ENCODE measurements around the gene OSBPL1A.

The OSBPL1A gene

DNA sequence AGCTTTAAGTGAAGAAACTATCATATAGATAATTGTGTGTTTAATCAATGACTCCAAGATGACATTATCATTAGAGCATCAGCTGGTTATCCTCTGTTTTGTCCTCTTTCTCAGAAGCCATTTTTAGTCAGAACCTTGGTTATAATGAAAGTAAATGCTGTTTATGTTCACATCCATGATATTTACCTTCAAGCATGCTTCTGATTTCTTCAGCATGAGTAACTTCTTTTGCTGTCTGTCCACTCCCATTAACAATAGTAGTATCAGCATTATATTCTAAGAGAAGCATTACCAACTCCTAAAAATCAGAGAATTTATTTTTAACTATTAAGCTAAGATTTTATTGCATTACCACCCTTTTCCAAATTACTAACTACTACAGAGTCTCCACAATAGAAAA is 56.3 kb downstream of the OSBPL1A start:
- no peak for DNase-seq (ENCODE audit: low read depth)

GRCh38 chr18:24333084-24333483 is 64.5 kb downstream of the OSBPL1A start:
- no peak for DNase-seq (ENCODE audit: low read depth)

DNA sequence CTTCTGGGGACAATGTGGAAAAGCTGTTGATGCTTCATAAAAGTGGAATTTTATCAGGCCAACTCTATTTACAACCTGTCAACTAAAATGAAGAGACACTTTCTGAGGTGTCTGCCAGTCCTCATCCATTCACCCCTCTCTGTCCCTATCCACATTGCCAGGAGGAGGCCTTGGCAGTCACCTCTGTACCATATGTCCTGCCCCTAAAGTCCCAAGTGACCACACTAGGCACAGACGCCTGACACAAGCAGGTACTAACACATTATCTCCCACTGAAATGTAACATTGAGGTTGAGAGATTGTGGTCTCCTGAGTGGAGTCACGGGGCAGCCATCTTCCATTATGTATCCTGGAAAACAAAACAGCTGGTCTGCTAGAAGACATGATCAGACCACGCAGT is 71.4 kb downstream of the OSBPL1A start:
- no peak for DNase-seq (ENCODE audit: low read depth)

- DNase-seq (ENCODE audit: low read depth): no peak
These were observed 75.0 kb downstream of the OSBPL1A start for GRCh38 chr18:24322584-24323136.

GRCh38 chr18:24321071-24321470 is 76.6 kb downstream of the OSBPL1A start:
- no peak for DNase-seq (ENCODE audit: low read depth)

- no peak for DNase-seq (ENCODE audit: low read depth)
These were observed 77.9 kb downstream of the OSBPL1A start for GRCh38 chr18:24319757-24320156.

GRCh38 chr18:24317370-24317769 is 80.3 kb downstream of the OSBPL1A start:
- DNase-seq (ENCODE audit: low read depth): no peak

GRCh38 chr18:24315170-24315569 is 82.5 kb downstream of the OSBPL1A start:
- no peak for DNase-seq (ENCODE audit: low read depth)

- DNase-seq (ENCODE audit: low read depth): no peak
These were observed 91.4 kb downstream of the OSBPL1A start for GRCh38 chr18:24306201-24306600.

GRCh38 chr18:24300703-24301102 is 96.9 kb downstream of the OSBPL1A start:
- no peak for DNase-seq (ENCODE audit: low read depth)

GRCh38 chr18:24296276-24296675 is 101.3 kb downstream of the OSBPL1A start:
- DNase-seq (ENCODE audit: low read depth): no peak

DNA sequence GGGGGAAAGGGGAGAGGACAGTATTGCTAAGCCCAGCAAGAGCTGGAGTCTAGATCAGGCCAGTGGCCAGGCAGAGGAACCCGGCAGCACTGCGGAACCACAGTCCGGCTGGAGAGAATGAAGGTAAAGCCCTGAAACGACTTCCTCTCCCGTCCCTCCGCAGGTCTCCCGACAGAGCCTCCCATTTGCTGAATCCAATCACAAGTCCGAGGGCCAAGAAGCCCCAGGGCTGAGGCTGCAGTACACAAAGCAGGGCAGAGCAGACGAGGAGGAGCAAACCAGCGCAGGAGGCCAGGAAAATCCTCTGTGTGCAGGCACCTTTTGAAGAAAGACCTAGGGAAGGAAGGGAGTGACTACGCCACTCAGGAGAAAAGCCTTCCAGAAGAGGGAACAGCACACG is 104.4 kb downstream of the OSBPL1A start:
- no peak for DNase-seq (ENCODE audit: low read depth)

- no peak for DNase-seq (ENCODE audit: low read depth)
These were observed 119.0 kb downstream of the OSBPL1A start for GRCh38 chr18:24278591-24278990.

- DNase-seq (ENCODE audit: low read depth): no peak
These were observed 120.0 kb downstream of the OSBPL1A start for GRCh38 chr18:24277516-24278195.

DNA sequence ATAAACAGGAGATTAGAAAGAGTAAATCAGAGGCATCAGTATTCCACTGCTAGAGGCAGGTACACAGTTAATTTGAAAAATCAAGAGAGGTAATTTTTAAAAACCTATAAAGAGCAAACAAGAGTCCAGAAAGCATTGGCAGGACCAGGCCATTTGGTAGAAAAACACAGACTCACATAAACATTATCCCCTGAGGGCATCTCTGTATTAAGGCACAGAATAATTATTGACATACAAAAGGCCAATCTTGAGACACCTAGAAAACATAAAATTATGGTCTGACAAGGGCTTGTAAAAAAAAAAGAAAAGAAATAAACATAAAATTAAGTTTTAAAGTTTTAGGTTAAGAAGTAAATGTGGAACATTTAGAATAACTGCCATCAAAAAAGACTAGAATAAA is 120.6 kb downstream of the OSBPL1A start:
- no peak for DNase-seq (ENCODE audit: low read depth)

DNA sequence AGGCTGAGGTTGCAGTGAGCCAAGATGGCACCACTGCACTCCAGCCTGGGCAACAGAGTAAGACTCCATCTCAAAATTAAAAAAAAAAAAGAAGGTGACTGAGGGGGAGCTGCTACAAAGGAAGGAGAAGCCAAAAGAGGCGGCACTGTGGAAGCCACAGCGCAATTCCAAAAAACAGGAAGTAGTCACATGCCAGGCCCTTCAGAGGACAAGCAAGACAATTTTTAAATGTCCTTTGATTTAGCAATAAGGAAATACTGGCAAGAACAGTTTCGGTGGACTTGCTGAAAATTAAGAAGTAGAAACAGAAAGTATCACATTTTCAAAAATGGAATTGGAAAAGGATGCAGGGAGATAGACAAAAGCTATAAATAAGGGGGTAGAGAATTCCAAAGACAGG is 122.8 kb downstream of the OSBPL1A start:
- no peak for DNase-seq (ENCODE audit: low read depth)

GRCh38 chr18:24273596-24273995 is 124.0 kb downstream of the OSBPL1A start:
- no peak for DNase-seq (ENCODE audit: low read depth)

DNA sequence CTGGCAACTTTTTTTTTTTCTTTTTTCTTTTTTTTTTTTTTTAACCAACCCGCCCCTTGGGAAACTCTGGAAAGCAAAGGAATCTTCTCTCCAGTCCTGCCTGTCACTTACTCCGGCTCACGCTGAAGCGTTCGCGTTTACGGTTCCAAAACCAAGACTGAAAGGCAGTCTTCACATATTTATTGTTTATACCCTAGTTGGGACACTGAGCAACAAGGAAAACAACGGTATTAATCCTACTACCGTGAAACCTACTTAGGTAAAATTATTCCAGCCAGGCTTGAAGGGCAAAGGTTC is 125.4 kb downstream of the OSBPL1A start:
- no peak for DNase-seq (ENCODE audit: low read depth)

- DNase-seq (ENCODE audit: low read depth): no peak
These were observed 126.0 kb downstream of the OSBPL1A start for GRCh38 chr18:24271381-24272228.

DNA sequence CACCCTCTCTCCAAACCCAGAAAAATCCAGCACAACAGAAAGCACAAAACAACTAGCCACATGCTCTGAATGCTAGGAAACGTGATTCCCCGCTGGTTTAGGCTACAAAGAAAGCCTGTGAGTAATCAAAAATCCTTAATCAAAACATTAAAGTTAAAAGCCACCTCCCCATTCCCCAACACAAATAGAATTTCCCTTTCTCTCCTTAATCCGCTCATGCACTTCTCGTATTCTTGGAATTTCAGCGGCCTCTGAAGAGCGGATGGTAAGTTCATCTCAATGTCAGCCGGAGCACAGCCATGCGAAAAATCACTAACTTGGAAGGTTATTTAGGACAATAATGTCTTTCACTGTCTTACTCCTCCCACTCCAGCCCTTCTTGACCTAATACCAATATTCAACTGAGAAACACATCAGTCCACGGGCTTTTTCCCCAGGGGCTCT is 126.7 kb downstream of the OSBPL1A start:
- no peak for DNase-seq (ENCODE audit: low read depth)

- DNase-seq (ENCODE audit: low read depth): no peak
These were observed 127.2 kb downstream of the OSBPL1A start for GRCh38 chr18:24270358-24270936.

GRCh38 chr18:24268784-24269550 is 128.7 kb downstream of the OSBPL1A start:
- DNase-seq (ENCODE audit: low read depth): no peak

Data from CMK (cell line).